MCF 10A (cell line): ENCODE measurements around the gene SRPRA. TPM values are rescaled to one million over a fixed set of nuclear protein-coding genes. Genes with fewer than 3 reads are reported as not detected.

Experiments
- BruUV-seq: library from RNA; stranded (reverse); fragments of 400-500 nt; replicated peaks from 2 replicates; lab custom pipeline; 2021; lab: Mats Ljungman, UMichigan
- CTCF ChIA-PET: fragments of 300-600 bp; sonication (Branson Sonifier 250); formaldehyde crosslinking; extraction: SDS; loops from one replicate; lab custom pipeline; 2021; ENCODE audit warnings: antibody characterized with exemption, inconsistent platforms; lab: Yijun Ruan, JAX
- POLR2A ChIA-PET: fragments of 300-600, 350-650 bp; sonication (Branson Sonifier 250); formaldehyde crosslinking; extraction: SDS; loops from one replicate; lab custom pipeline; 2020; ENCODE audit warnings: antibody characterized with exemption, inconsistent platforms; lab: Yijun Ruan, JAX
- DNase-seq: peaks from one replicate; pipeline ENCODE4 v3.0.0-alpha.2; 2018; ENCODE audit not compliant: unreplicated experiment
- H3K27ac Mint-ChIP-seq: one replicate; pipeline ENCODE4 v1.8.0; 2022; ENCODE audit warnings: mild to moderate bottlenecking, low read depth, mixed read lengths; ENCODE audit not compliant: unreplicated experiment
- H3K27me3 Mint-ChIP-seq: one replicate; pipeline ENCODE4 v1.8.0; 2022; ENCODE audit warnings: mixed read lengths; ENCODE audit not compliant: insufficient read depth, unreplicated experiment
- H3K36me3 Mint-ChIP-seq: one replicate; pipeline ENCODE4 v1.8.0; 2022; ENCODE audit warnings: mild to moderate bottlenecking, moderate library complexity, mixed read lengths; ENCODE audit not compliant: insufficient read depth, unreplicated experiment
- H3K4me1 Mint-ChIP-seq: one replicate; pipeline ENCODE4 v1.8.0; 2022; ENCODE audit warnings: mixed read lengths; ENCODE audit not compliant: insufficient read depth, unreplicated experiment
- H3K4me3 Mint-ChIP-seq: one replicate; pipeline ENCODE4 v1.8.0; 2022; ENCODE audit warnings: mild to moderate bottlenecking, moderate library complexity, mixed read lengths; ENCODE audit not compliant: unreplicated experiment
- H3K9me3 Mint-ChIP-seq: one replicate; pipeline ENCODE4 v1.8.0; 2022; ENCODE audit warnings: mixed read lengths; ENCODE audit not compliant: unreplicated experiment
- CTCF ChIP-seq: fragments of 200-600 bp; IDR thresholded peaks from one replicate; pipeline ENCODE4 v1.8.0; 2022; ENCODE audit warnings: antibody characterized with exemption, mild to moderate bottlenecking; ENCODE audit not compliant: unreplicated experiment
- intact Hi-C: fragments of 100-400 bp; cut with micrococcal nuclease; formaldehyde crosslinking; loops from 2 replicates; pipeline ENCODE4 v1.14.1; 2022
- total RNA-seq: library from RNA; stranded (reverse); gene quantifications from 2 replicates; pipeline ENCODE4 v1.2.3, GENCODE V29; 2022

SRPRA gene
- total RNA-seq, 1 experiment from 2014 or later: 176 TPM

- Mint-ChIP-seq H3K27ac (peak overlapping the region; percentile 80), H3K27me3 (no peaks in the 10 kb centered on the region), H3K4me3 (peak overlapping the region; percentile 83), H3K36me3 (peaks cover 7% of the 10 kb centered on the region), H3K4me1 (peaks cover 21% of the 10 kb centered on the region), H3K9me3 (no peaks in the 10 kb centered on the region)
- ChIA-PET CTCF (interaction anchor here (0.9 to 1.3 kb wide), 3 partner anchors 9 to 34 kb away, joined by 3 to 6 read pairs (median 4); no protein-coding TSS in a partner anchor), POLR2A (interaction anchor here (0.9 to 4.8 kb wide), 4 partner anchors 10 to 394 kb away, joined by 3 to 41 read pairs (median 4); partner anchors contain the start of genes FAM118B, FOXRED1, HYLS1 and SRPRA)
- BruUV-seq: no TSS peak
- intact Hi-C loops: no loop called here
- no peak for TF ChIP-seq CTCF
- DNase-seq: no peak
Observed at GRCh38 chr11:126281666-126282175, 13.0 kb upstream of the SRPRA start.

- ChIA-PET CTCF (interaction anchor here (1.3 kb wide), 1 partner anchor 29 kb away, joined by 4 read pairs; no protein-coding TSS in a partner anchor), POLR2A (interaction anchor here (1.2 to 4.8 kb wide), 3 partner anchors 9 to 69 kb away, joined by 3 to 41 read pairs (median 4); partner anchors contain the start of genes FAM118B, FOXRED1 and SRPRA)
- peak overlapping the region; percentile 80 for H3K27ac Mint-ChIP-seq
- BruUV-seq: no TSS peak
- TF ChIP-seq CTCF: no peak
- no peaks in the 10 kb centered on the region for H3K9me3 Mint-ChIP-seq
- no peak for DNase-seq
- intact Hi-C loops: no loop called here
- H3K27me3 Mint-ChIP-seq: no peaks in the 10 kb centered on the region
- H3K4me3 Mint-ChIP-seq: peak overlapping the region; percentile 83
- peaks cover 21% of the 10 kb centered on the region for H3K4me1 Mint-ChIP-seq
- H3K36me3 Mint-ChIP-seq: peaks cover 7% of the 10 kb centered on the region
Observed at GRCh38 chr11:126281245-126281644, 12.6 kb upstream of the SRPRA start.

- peaks cover 21% of the 10 kb centered on the region for H3K4me1 Mint-ChIP-seq
- no peak for TF ChIP-seq CTCF
- no peaks in the 10 kb centered on the region for H3K27me3 Mint-ChIP-seq
- H3K9me3 Mint-ChIP-seq: no peaks in the 10 kb centered on the region
- peaks cover 7% of the 10 kb centered on the region for H3K36me3 Mint-ChIP-seq
- intact Hi-C loops: no loop called here
- no peak for DNase-seq
- H3K4me3 Mint-ChIP-seq: no peak overlapping the region
- CTCF ChIA-PET: no interaction called here
- no TSS peak for BruUV-seq
- POLR2A ChIA-PET: interaction anchor here (0.7 to 4.8 kb wide), 3 partner anchors 12 to 120 kb away, joined by 3 to 41 read pairs (median 6); partner anchors contain the start of genes FOXRED1 and SRPRA
- H3K27ac Mint-ChIP-seq: no peak overlapping the region
Observed at GRCh38 chr11:126280595-126280994, 11.9 kb upstream of the SRPRA start.

- intact Hi-C loops: no loop called here
- Mint-ChIP-seq H3K4me1 (peaks cover 13% of the 10 kb centered on the region), H3K9me3 (no peaks in the 10 kb centered on the region), H3K27ac (no peak overlapping the region), H3K4me3 (no peak overlapping the region), H3K27me3 (no peaks in the 10 kb centered on the region), H3K36me3 (peaks cover 7% of the 10 kb centered on the region)
- BruUV-seq: no TSS peak
- DNase-seq: no peak
- no peak for TF ChIP-seq CTCF
- CTCF ChIA-PET: interaction anchor here (0.6 kb wide), 1 partner anchor 40 kb away, joined by 4 read pairs; no protein-coding TSS in a partner anchor
- POLR2A ChIA-PET: interaction anchor here (2.5 kb wide), 1 partner anchor 11 kb away, joined by 6 read pairs; the partner anchor contains the start of genes FOXRED1 and SRPRA
Observed at GRCh38 chr11:126279191-126279590, 10.5 kb upstream of the SRPRA start.
